OCI-LY7 (cell line): Measurements from ENCODE around the gene AK5. TPM values are rescaled to one million over a fixed set of nuclear protein-coding genes. Genes with fewer than 3 reads are reported as not detected.

ENCODE experiments used
- BruUV-seq: library from RNA; stranded (reverse); fragments of 400-500 nt; replicated peaks from 2 replicates; lab custom pipeline; 2021; lab: Mats Ljungman, UMichigan
- CTCF ChIA-PET: fragments of 300-600 bp; sonication (Branson Sonifier 250); formaldehyde crosslinking; loops from one replicate; lab custom pipeline; 2022; ENCODE audit warnings: antibody characterized with exemption; ENCODE audit not compliant: unreplicated experiment; lab: Charles Lee
- POLR2A ChIA-PET: fragments of 300-600 bp; sonication (Branson Sonifier 250); formaldehyde crosslinking; loops from one replicate; lab custom pipeline; 2022; ENCODE audit warnings: antibody characterized with exemption; lab: Charles Lee
- DNase-seq: peaks from one replicate; pipeline ENCODE4 v3.0.0-alpha.2; 2015; ENCODE audit warnings: low spot score
- H2AFZ ChIP-seq: fragments of 200-600 bp; sonication (generic), shearing (Covaris generic); 2 replicates; pipeline ENCODE4 v1.6.1; 2014; ENCODE audit warnings: mild to moderate bottlenecking, antibody characterized with exemption, low read length, moderate library complexity
- H3K27ac ChIP-seq: fragments of 200-600 bp; sonication (generic); 2 replicates; pipeline ENCODE4 v1.5.1; 2014; ENCODE audit warnings: mixed run types, low read depth, mild to moderate bottlenecking, moderate library complexity, low read length, inconsistent platforms; ENCODE audit not compliant: poor library complexity, severe bottlenecking
- H3K36me3 ChIP-seq: fragments of 200-600 bp; sonication (generic); 2 replicates; pipeline ENCODE4 v1.6.1; 2014; ENCODE audit warnings: mild to moderate bottlenecking, antibody characterized with exemption, low read length, moderate library complexity, mixed read lengths; ENCODE audit not compliant: insufficient read depth
- H3K4me1 ChIP-seq: fragments of 200-600 bp; sonication (generic); 2 replicates; pipeline ENCODE4 v1.5.1; 2014; ENCODE audit warnings: mild to moderate bottlenecking, low read length; ENCODE audit not compliant: insufficient read depth, poor library complexity, severe bottlenecking
- H3K4me2 ChIP-seq: fragments of 200-600 bp; sonication (generic); 2 replicates; pipeline ENCODE4 v1.6.1; 2014; ENCODE audit warnings: mild to moderate bottlenecking, low read length
- H3K4me3 ChIP-seq: fragments of 200-600 bp; sonication (generic); 2 replicates; pipeline ENCODE4 v1.5.1; 2014; ENCODE audit warnings: mild to moderate bottlenecking, low read depth, low read length; ENCODE audit not compliant: poor library complexity, severe bottlenecking
- H3K79me2 ChIP-seq: fragments of 200-600 bp; sonication (generic); 2 replicates; pipeline ENCODE4 v1.6.1; 2016; ENCODE audit warnings: low read depth, mild to moderate bottlenecking, low read length, moderate library complexity, mixed read lengths; ENCODE audit not compliant: insufficient read depth
- H3K9me2 ChIP-seq: fragments of 200-600 bp; sonication (generic); 2 replicates; pipeline ENCODE4 v1.6.1; 2016; ENCODE audit warnings: mild to moderate bottlenecking, low read length, mixed read lengths; ENCODE audit not compliant: insufficient read depth
- H3K9me3 ChIP-seq: fragments of 200-600 bp; sonication (generic); 2 replicates; pipeline ENCODE4 v1.6.1; 2014; ENCODE audit warnings: mild to moderate bottlenecking, mixed run types, low read length, mixed read lengths
- H4K20me1 ChIP-seq: fragments of 200-600 bp; sonication (generic); 2 replicates; pipeline ENCODE4 v1.6.1; 2014; ENCODE audit warnings: mild to moderate bottlenecking, antibody characterized with exemption, low read length, moderate library complexity, mixed read lengths; ENCODE audit not compliant: insufficient read depth
- EZH2phosphoT487 ChIP-seq: fragments of 200-600 bp; sonication (generic); IDR thresholded peaks from 2 replicates; pipeline ENCODE4 v1.6.1; 2018; ENCODE audit warnings: low read depth, borderline replicate concordance, mild to moderate bottlenecking, mixed run types, antibody characterized with exemption, low read length, moderate library complexity, mixed read lengths
- intact Hi-C: fragments of 100-400 bp; cut with micrococcal nuclease; formaldehyde crosslinking; loops from one replicate; pipeline ENCODE4 v1.10.0; 2022; ENCODE audit not compliant: unreplicated experiment
- total RNA-seq, 2 experiments: library from RNA; depleted of rRNA in 1 of 2; stranded (reverse); fragments of >200 nt in 1 of 2; shearing (Covaris generic) in 1 of 2; gene quantifications; 2 replicates each; pipeline ENCODE4 v1.2.3, GENCODE V29; 2014 to 2022
- TF ChIP-seq, protein P1 (sequence below): fragments of 200-600 bp; sonication (generic); conservative IDR thresholded peaks from 2 replicates; pipeline ENCODE4 v1.5.1; 2014; ENCODE audit warnings: mild to moderate bottlenecking, antibody characterized with exemption, low read length, moderate library complexity, mixed read lengths

AK5 gene
- total RNA-seq, 2 experiments from 2014 or later = not detected

GRCh38 chr1:77424236-77424635 lies 142.4 kb downstream of the AK5 start:
- no TSS peak for BruUV-seq
- no peaks in the 10 kb centered on the region for H3K4me1 ChIP-seq
- no peaks in the 10 kb centered on the region for H3K9me3 ChIP-seq
- ChIA-PET CTCF (no interaction called here), POLR2A (no interaction called here)
- H3K4me2 ChIP-seq = no peak overlapping the region
- no peak overlapping the region for H3K27ac ChIP-seq
- H4K20me1 ChIP-seq = no peaks in the 10 kb centered on the region
- DNase-seq = no peak
- H3K36me3 ChIP-seq = no peaks in the 10 kb centered on the region
- TF ChIP-seq, protein P1, sequence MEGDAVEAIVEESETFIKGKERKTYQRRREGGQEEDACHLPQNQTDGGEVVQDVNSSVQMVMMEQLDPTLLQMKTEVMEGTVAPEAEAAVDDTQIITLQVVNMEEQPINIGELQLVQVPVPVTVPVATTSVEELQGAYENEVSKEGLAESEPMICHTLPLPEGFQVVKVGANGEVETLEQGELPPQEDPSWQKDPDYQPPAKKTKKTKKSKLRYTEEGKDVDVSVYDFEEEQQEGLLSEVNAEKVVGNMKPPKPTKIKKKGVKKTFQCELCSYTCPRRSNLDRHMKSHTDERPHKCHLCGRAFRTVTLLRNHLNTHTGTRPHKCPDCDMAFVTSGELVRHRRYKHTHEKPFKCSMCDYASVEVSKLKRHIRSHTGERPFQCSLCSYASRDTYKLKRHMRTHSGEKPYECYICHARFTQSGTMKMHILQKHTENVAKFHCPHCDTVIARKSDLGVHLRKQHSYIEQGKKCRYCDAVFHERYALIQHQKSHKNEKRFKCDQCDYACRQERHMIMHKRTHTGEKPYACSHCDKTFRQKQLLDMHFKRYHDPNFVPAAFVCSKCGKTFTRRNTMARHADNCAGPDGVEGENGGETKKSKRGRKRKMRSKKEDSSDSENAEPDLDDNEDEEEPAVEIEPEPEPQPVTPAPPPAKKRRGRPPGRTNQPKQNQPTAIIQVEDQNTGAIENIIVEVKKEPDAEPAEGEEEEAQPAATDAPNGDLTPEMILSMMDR = no peak
- TF ChIP-seq EZH2phosphoT487 = no peak
- H3K9me2 ChIP-seq = no peaks in the 10 kb centered on the region
- intact Hi-C loops = no loop called here
- no peak overlapping the region for H3K4me3 ChIP-seq
- H3K79me2 ChIP-seq = no peaks in the 10 kb centered on the region
- no peak overlapping the region for H2AFZ ChIP-seq

GRCh38 chr1:77428068-77428467 lies 146.2 kb downstream of the AK5 start:
- POLR2A ChIA-PET = interaction anchor here (1.1 kb wide), 1 partner anchor 25 kb away, joined by 3 read pairs; no protein-coding TSS in a partner anchor
- H3K79me2 ChIP-seq = no peaks in the 10 kb centered on the region
- no peak for TF ChIP-seq EZH2phosphoT487
- TF ChIP-seq, protein P1 = no peak
- H2AFZ ChIP-seq = no peak overlapping the region
- H3K4me3 ChIP-seq = no peak overlapping the region
- no peak overlapping the region for H3K27ac ChIP-seq
- no peaks in the 10 kb centered on the region for H3K9me2 ChIP-seq
- no peak for DNase-seq
- CTCF ChIA-PET = no interaction called here
- no peaks in the 10 kb centered on the region for H4K20me1 ChIP-seq
- no TSS peak for BruUV-seq
- no peak overlapping the region for H3K4me2 ChIP-seq
- intact Hi-C loops = no loop called here
- no peaks in the 10 kb centered on the region for H3K4me1 ChIP-seq
- H3K9me3 ChIP-seq = no peaks in the 10 kb centered on the region
- H3K36me3 ChIP-seq = no peaks in the 10 kb centered on the region

DNA sequence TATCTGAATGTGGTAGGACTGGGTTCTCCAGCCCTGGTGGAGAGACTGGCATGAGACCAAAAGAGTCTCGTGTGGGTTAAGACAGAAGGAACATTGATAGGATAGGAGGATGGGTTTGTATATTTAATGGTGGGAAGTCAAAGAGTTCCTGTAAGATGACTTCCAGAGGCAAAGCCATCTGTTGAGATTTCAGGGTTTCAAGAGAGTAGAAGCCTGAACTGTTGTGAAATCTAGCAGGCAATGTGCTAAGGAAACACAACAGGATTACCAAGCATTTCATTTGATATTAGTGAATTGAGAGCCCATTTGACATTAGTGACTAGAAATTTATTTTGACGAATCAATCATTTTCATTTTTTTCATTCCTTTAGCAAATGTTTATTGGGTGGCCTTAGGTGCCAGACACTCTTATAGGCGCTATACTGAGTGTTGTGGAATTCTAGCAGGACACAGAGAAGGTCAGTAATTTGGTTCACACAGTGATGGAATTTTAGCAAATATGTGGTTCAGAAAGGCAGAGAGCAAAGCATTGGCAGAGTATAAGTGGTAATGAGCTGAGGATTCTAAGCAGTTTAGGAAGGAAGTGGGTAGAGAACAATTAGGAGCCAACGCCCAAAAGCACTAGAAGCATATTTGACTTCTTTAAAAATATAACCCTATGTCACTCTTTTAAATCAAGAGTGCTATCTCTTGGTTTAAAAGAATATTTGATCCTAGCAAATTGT lies 149.3 kb downstream of the AK5 start:
- CTCF ChIA-PET = no interaction called here

More for the DNA sequence above, 149.3 kb downstream of the AK5 start:
- H3K27ac ChIP-seq = no peak overlapping the region
- intact Hi-C loops = no loop called here
- no peak overlapping the region for H3K4me2 ChIP-seq
- DNase-seq = no peak
- H3K9me2 ChIP-seq = no peaks in the 10 kb centered on the region
- H3K79me2 ChIP-seq = no peaks in the 10 kb centered on the region
- POLR2A ChIA-PET = no interaction called here
- H2AFZ ChIP-seq = no peak overlapping the region
- H3K36me3 ChIP-seq = no peaks in the 10 kb centered on the region
- no peaks in the 10 kb centered on the region for H3K9me3 ChIP-seq
- H4K20me1 ChIP-seq = no peaks in the 10 kb centered on the region
- no peak for TF ChIP-seq EZH2phosphoT487
- TF ChIP-seq, protein P1 = no peak
- no peak overlapping the region for H3K4me3 ChIP-seq
- no peaks in the 10 kb centered on the region for H3K4me1 ChIP-seq
- BruUV-seq = no TSS peak
